SHP77 treated with DMSO at 0.1 percent for 48 hours (cell line): Measurements from ENCODE around the gene ENTHD1.
A peak's percentile ranks its signal among the peaks of the same experiment; 100 is the strongest.

Experiments used
- DNase-seq: peaks from one replicate; lab custom pipeline; 2025; lab: John Stamatoyannopoulos, UW

Gene ENTHD1

GRCh38 chr22:39893526-39893925 lies at the start of gene ENTHD1:
Gene ENTHD1, minus strand, starts transcription at chr22:39893760. Its CDS starts 6,012 bp downstream, at chr22:39887748.
- DNase-seq: no peak

- peak; percentile 39 for DNase-seq
Observed at GRCh38 chr22:39943337-39943736, 49.8 kb upstream of the ENTHD1 start.

GRCh38 chr22:39942439-39943230 lies 49.1 kb upstream of the ENTHD1 start:
- DNase-seq: no peak

GRCh38 chr22:39941601-39942000 lies 48.0 kb upstream of the ENTHD1 start:
- DNase-seq: peak; percentile 64

GRCh38 chr22:39940757-39941305 lies 47.3 kb upstream of the ENTHD1 start:
- DNase-seq: no peak

- DNase-seq: no peak
Observed at GRCh38 chr22:39939830-39940229, 46.3 kb upstream of the ENTHD1 start.

GRCh38 chr22:39938509-39939111 lies 45.0 kb upstream of the ENTHD1 start:
- no peak for DNase-seq

GRCh38 chr22:39937906-39938305 lies 44.3 kb upstream of the ENTHD1 start:
- no peak for DNase-seq

GRCh38 chr22:39936523-39937145 lies 43.1 kb upstream of the ENTHD1 start:
- no peak for DNase-seq

GRCh38 chr22:39935612-39936011 lies 42.1 kb upstream of the ENTHD1 start:
- no peak for DNase-seq

- DNase-seq: no peak
Observed at GRCh38 chr22:39935116-39935515, 41.6 kb upstream of the ENTHD1 start.

GRCh38 chr22:39933741-39934140 lies 40.2 kb upstream of the ENTHD1 start:
- no peak for DNase-seq

- DNase-seq: no peak
Observed at GRCh38 chr22:39932918-39933649, 39.5 kb upstream of the ENTHD1 start.

GRCh38 chr22:39932166-39932565 lies 38.6 kb upstream of the ENTHD1 start:
- no peak for DNase-seq

- DNase-seq: no peak
Observed at GRCh38 chr22:39931251-39931650, 37.7 kb upstream of the ENTHD1 start.

GRCh38 chr22:39928536-39929520 lies 35.3 kb upstream of the ENTHD1 start:
- DNase-seq: no peak

- no peak for DNase-seq
Observed at GRCh38 chr22:39927544-39927943, 34.0 kb upstream of the ENTHD1 start.

- DNase-seq: no peak
Observed at GRCh38 chr22:39926753-39927152, 33.2 kb upstream of the ENTHD1 start.

- DNase-seq: no peak
Observed at GRCh38 chr22:39925909-39926679, 32.5 kb upstream of the ENTHD1 start.

- no peak for DNase-seq
Observed at GRCh38 chr22:39925273-39925672, 31.7 kb upstream of the ENTHD1 start.
